GM12878 (cell line): ENCODE results near the gene KRTAP10-6. TPM values are rescaled to one million over a fixed set of nuclear protein-coding genes. Genes with fewer than 3 reads are reported as not detected.

Experiments used
- ATAC-seq: fragments of 200-7000 bp; cut with Tn5 transposase; 3 replicates; pipeline ENCODE4 v1.9.1; 2020; ENCODE audit warnings: mild to moderate bottlenecking, moderate library complexity
- BruUV-seq: library from RNA; stranded (reverse); fragments of 400-500 nt; replicated peaks from 2 replicates; lab custom pipeline; 2021; lab: Mats Ljungman, UMichigan
- CTCF ChIA-PET: fragments of 300-600 bp; sonication (Branson Sonifier 250); formaldehyde crosslinking; extraction: SDS; loops from one replicate; lab custom pipeline; 2021; ENCODE audit warnings: inconsistent platforms; lab: Yijun Ruan, JAX
- POLR2A ChIA-PET: fragments of 350-600 bp; formaldehyde crosslinking; extraction: SDS; loops from one replicate; lab custom pipeline; 2021; ENCODE audit warnings: inconsistent platforms; lab: Charles Lee
- RAD21 ChIA-PET: fragments of 300-600 bp; sonication (Branson Sonifier 250); formaldehyde crosslinking; loops from one replicate; lab custom pipeline; 2023; ENCODE audit warnings: antibody characterized with exemption; ENCODE audit not compliant: unreplicated experiment; lab: Charles Lee
- SMC1A ChIA-PET: fragments of 300-600 bp; sonication (Branson Sonifier 250); formaldehyde crosslinking; loops from one replicate; lab custom pipeline; 2023; ENCODE audit not compliant: unreplicated experiment, uncharacterized antibody; lab: Charles Lee
- DNase-seq: peaks from one replicate; pipeline ENCODE4 v3.0.0-alpha.2; 2011; ENCODE audit warnings: low read depth, low spot score
- FAIRE-seq: peaks from 3 replicates; lab custom pipeline; 2011; peaks lifted over from hg19 to GRCh38; lab: Jason Lieb, UNC
- H2AFZ ChIP-seq: 2 replicates; pipeline ENCODE4 v1.6.0; 2011; ENCODE audit warnings: low read depth, low read length, control low read depth; ENCODE audit not compliant: control insufficient read depth
- H3K27ac ChIP-seq: 2 replicates; pipeline ENCODE4 v1.5.1; 2011; ENCODE audit warnings: control low read depth; ENCODE audit not compliant: control insufficient read depth, insufficient read depth
- H3K27me3 ChIP-seq, 2 experiments: replicated peaks in 1 of 2; 2 replicates each; pipeline versions ENCODE4 v1.6.0 to v1.6.1; 2011; ENCODE audit warnings: low read length in 1 of 2; ENCODE audit not compliant: control insufficient read depth in 2 of 2, insufficient read depth in 2 of 2
- H3K36me3 ChIP-seq, 2 experiments: 2 replicates each; pipeline ENCODE4 v1.5.1; 2011; ENCODE audit warnings: low read length in 1 of 2; ENCODE audit not compliant: control insufficient read depth in 2 of 2, insufficient read depth in 2 of 2
- H3K4me1 ChIP-seq: 2 replicates; pipeline ENCODE4 v1.6.1; 2011; ENCODE audit warnings: mild to moderate bottlenecking, low read length, moderate library complexity, mixed read lengths; ENCODE audit not compliant: control insufficient read depth, insufficient read depth
- H3K4me2 ChIP-seq: 2 replicates; pipeline ENCODE4 v1.6.0; 2011; ENCODE audit warnings: control low read depth; ENCODE audit not compliant: control insufficient read depth, insufficient read depth
- H3K4me3 ChIP-seq: fragments of 200-600 bp; sonication (generic); 2 replicates; pipeline ENCODE4 v1.5.1; 2016
- H3K79me2 ChIP-seq: 2 replicates; pipeline ENCODE4 v1.6.0; 2011; ENCODE audit warnings: low read length; ENCODE audit not compliant: control insufficient read depth, insufficient read depth
- H3K9ac ChIP-seq: 2 replicates; pipeline ENCODE4 v1.8.0; 2011; ENCODE audit warnings: low read length, control low read depth, mixed read lengths; ENCODE audit not compliant: control insufficient read depth, insufficient read depth
- H3K9me3 ChIP-seq: replicated peaks from 3 replicates; pipeline ENCODE4 v1.5.1; 2011; ENCODE audit warnings: mild to moderate bottlenecking, low read length; ENCODE audit not compliant: control insufficient read depth, insufficient read depth
- H4K20me1 ChIP-seq: 2 replicates; pipeline ENCODE4 v1.6.0; 2011; ENCODE audit not compliant: control insufficient read depth, insufficient read depth
- BMI1 ChIP-seq: fragments of 450-650 bp; IDR thresholded peaks from 2 replicates; pipeline ENCODE4 v1.6.1; 2016; ENCODE audit warnings: mild to moderate bottlenecking, moderate library complexity, borderline replicate concordance
- CTCF ChIP-seq, 3 experiments: IDR thresholded peaks in 2 of 3; conservative IDR thresholded peaks in 1 of 3; 2 replicates each; pipeline ENCODE4 v1.5.1; 2011; ENCODE audit warnings: low read depth in 3 of 3, low read length in 3 of 3, mild to moderate bottlenecking in 3 of 3, control low read depth in 2 of 3, moderate library complexity in 2 of 3, inconsistent platforms in 1 of 3, mixed read lengths in 1 of 3; ENCODE audit not compliant: control insufficient read depth in 2 of 3, insufficient read depth in 1 of 3; ENCODE audit errors: extremely low read depth in 1 of 3
- TBL1XR1 ChIP-seq: IDR thresholded peaks from 2 replicates; pipeline ENCODE4 v1.6.1; 2012; ENCODE audit warnings: low read depth, low read length, improper control_type of control experiment
- ZBTB4 ChIP-seq: fragments of 450-650 bp; formaldehyde crosslinking; IDR thresholded peaks from 2 replicates; pipeline ENCODE4 v1.4.0; 2022; ENCODE audit warnings: mild to moderate bottlenecking, moderate library complexity
- ZBTB40 ChIP-seq: fragments of 450-650 bp; IDR thresholded peaks from 2 replicates; pipeline ENCODE4 v1.6.1; 2016; ENCODE audit warnings: mild to moderate bottlenecking, moderate library complexity, borderline replicate concordance
- WGBS: methylation state at CpG from one replicate; pipeline ENCODE4 v1.1.6; 2016; ENCODE audit warnings: low lambda C conversion rate; ENCODE audit not compliant: insufficient replicate concordance, insufficient coverage; ENCODE audit errors: missing lambda C conversion rate; 5-methylcytosine and 5-hydroxymethylcytosine counted together
- in situ Hi-C: fragments of 300-500 bp; cut with MboI; formaldehyde crosslinking; loops from 9 replicates; pipeline ENCODE4 v1.14.3; 2018; ENCODE audit warnings: mixed read lengths
- intact Hi-C: fragments of 100-400 bp; cut with micrococcal nuclease; formaldehyde crosslinking; loops from one replicate; pipeline ENCODE4 v1.14.2; 2022; ENCODE audit not compliant: unreplicated experiment
- polyA plus RNA-seq, 11 experiments: library from polyadenylated mRNA; depleted of rRNA in 4 of 11; unstranded in 6 of 11; stranded (reverse) in 5 of 11; fragments of >200 nt; fragmentation: Nextera tagmentation in 4 of 11; fragmentation: Illumina TruSeq in 1 of 11; extraction: Ambion mirVana in 4 of 11; extraction: Trizol in 1 of 11; gene quantifications; 1 replicate in 1 of 11; 2 replicates in 10 of 11; pipeline versions ENCODE4 v1.2.1 to v1.2.3, GENCODE V29; 2011 to 2016; ENCODE audit warnings: inconsistent platforms in 2 of 11, missing spikeins in 2 of 11, low read depth in 1 of 11
- total RNA-seq, 4 experiments: library from RNA; depleted of rRNA in 3 of 4; stranded (reverse); fragments of >200 nt in 3 of 4; fragmentation: Illumina TruSeq in 1 of 4; extraction: Trizol in 1 of 4; gene quantifications; 2 replicates each; pipeline versions ENCODE4 v1.2.1 to v1.2.3, GENCODE V29; 2013 to 2021

The KRTAP10-6 gene
- total and polyA plus RNA-seq, 10 of the 15 experiments (the other 5 are each of a cell fraction or from before 2014, with no cell fraction given): not detected

- H3K27ac ChIP-seq: no peak overlapping the region
- no peaks in the 10 kb centered on the region for H4K20me1 ChIP-seq
- no peaks in the 10 kb centered on the region for H3K27me3 ChIP-seq
- H3K79me2 ChIP-seq: no peaks in the 10 kb centered on the region
- H2AFZ ChIP-seq: no peak overlapping the region
- no peak for DNase-seq
- ATAC-seq: no peak
- POLR2A ChIA-PET: no interaction called here
- RAD21 ChIA-PET: interaction anchor here (0.9 to 1.3 kb wide), 2 partner anchors 54 to 124 kb away, joined by 3 read pairs; no protein-coding TSS in a partner anchor
- WGBS: 18% methylated on average over 4 of the region's 4 CpGs
- H3K4me2 ChIP-seq: no peak overlapping the region
- H3K9me3 ChIP-seq: peaks cover 1% of the 10 kb centered on the region; the same call in 1 of the 3 replicates
- no peak for TF ChIP-seq TBL1XR1
- peak in 1 of 3 experiments; percentile 7; a peak in 2 of 6 replicates for TF ChIP-seq CTCF (IDR thresholded peaks at IDR 0.05 in 2 of 3, conservative IDR thresholded peaks at IDR 0.05 in 1 of 3; ENCODE audit: control insufficient read depth in 2 of 3, extremely low read depth in 1 of 3, insufficient read depth in 1 of 3, low read depth in 3 of 3, low read length in 3 of 3)
- FAIRE-seq: no peak
- no peaks in the 10 kb centered on the region for H3K36me3 ChIP-seq
- H3K9ac ChIP-seq: no peak overlapping the region
- SMC1A ChIA-PET: interaction anchor here (1.1 to 1.3 kb wide), 2 partner anchors 10 to 57 kb away, joined by 3 read pairs; no protein-coding TSS in a partner anchor
- H3K4me1 ChIP-seq: no peaks in the 10 kb centered on the region
- BruUV-seq: no TSS peak
- CTCF ChIA-PET: interaction anchor here (0.9 to 1.1 kb wide), 2 partner anchors 108 to 175 kb away, joined by 3 read pairs; no protein-coding TSS in a partner anchor
- intact Hi-C loops: no loop called here
- in situ Hi-C loops: no loop called here
- H3K4me3 ChIP-seq: no peak overlapping the region
These were observed 26.2 kb upstream of the KRTAP10-6 start for GRCh38 chr21:44618504-44618903.

- 26% methylated on average over 8 of the region's 8 CpGs for WGBS
- H3K4me1 ChIP-seq: no peaks in the 10 kb centered on the region
- in situ Hi-C loops: no loop called here
- CTCF ChIA-PET: no interaction called here
- SMC1A ChIA-PET: interaction anchor here (1.2 kb wide), 1 partner anchor 183 kb away, joined by 3 read pairs; no protein-coding TSS in a partner anchor
- no peaks in the 10 kb centered on the region for H4K20me1 ChIP-seq
- FAIRE-seq (no peak), DNase-seq (no peak), ATAC-seq (no peak)
- H3K27ac ChIP-seq: no peak overlapping the region
- H3K9me3 ChIP-seq: no peaks in the 10 kb centered on the region; the same call in 2 of the 3 replicates
- POLR2A ChIA-PET: no interaction called here
- BruUV-seq: no TSS peak
- H3K9ac ChIP-seq: no peak overlapping the region
- RAD21 ChIA-PET: no interaction called here
- H3K4me2 ChIP-seq: no peak overlapping the region
- no peaks in the 10 kb centered on the region for H3K27me3 ChIP-seq
- H2AFZ ChIP-seq: no peak overlapping the region
- no peaks in the 10 kb centered on the region for H3K79me2 ChIP-seq
- no peaks in the 10 kb centered on the region for H3K36me3 ChIP-seq
- no peak overlapping the region for H3K4me3 ChIP-seq
- intact Hi-C loops: no loop called here
- no peak for TF ChIP-seq ZBTB4 (CRISPR knock-in tag)
- TF ChIP-seq ZBTB40: no peak
- no peak for TF ChIP-seq BMI1
These were observed 24.8 kb upstream of the KRTAP10-6 start for GRCh38 chr21:44617071-44617501.
